ENCODE data around the gene IL12B. TPM values are rescaled to one million over a fixed set of nuclear protein-coding genes. Genes with fewer than 3 reads are reported as not detected.
"Not testable (repeated sequence)": the region's sequence is repeated elsewhere in the genome, so short reads cannot be mapped to it uniquely, and the experiment has no call there.

The IL12B gene
- total RNA-seq, 2 donors from 2014 or later: not detected

- Histone ChIP-seq H3K36me3 (no peaks in the 10 kb centered on the region), H3K4me1 (no peaks in the 10 kb centered on the region), H3K27me3 (no peaks in the 10 kb centered on the region), H3K9ac (ENCODE audit: low read depth in 2 of 2, low read length in 2 of 2) (no peak overlapping the region), H3K9me3 (no peaks in the 10 kb centered on the region), H3K4me3 (no peak overlapping the region), H3K27ac (no peak overlapping the region)
- intact Hi-C loops (cut with DNase I): no loop called here
- TF ChIP-seq CTCF (IDR thresholded peaks at IDR 0.05): no peak
- no peak for DNase-seq
Measured at GRCh38 chr5:159273923-159274322, 56.4 kb downstream of the IL12B start.

DNA sequence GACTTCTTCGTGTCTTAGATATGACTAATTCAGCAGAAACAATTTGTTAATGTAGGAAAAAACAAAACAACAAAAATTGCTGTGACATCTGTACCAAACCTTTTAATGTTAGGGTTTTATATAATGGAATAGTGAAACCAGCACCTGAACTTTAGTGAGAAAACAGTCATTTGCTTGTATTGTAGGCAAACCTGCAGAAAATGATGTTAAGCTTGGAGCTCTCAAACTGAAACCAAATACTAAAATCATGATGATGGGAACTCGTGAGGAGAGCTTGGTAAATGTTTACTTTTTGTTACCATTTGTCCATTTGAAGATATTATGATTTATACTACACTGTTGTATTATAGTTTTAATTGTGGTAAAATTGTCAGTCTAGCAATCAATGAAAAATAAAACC lies 60.6 kb downstream of the IL12B start:
- TF ChIP-seq CTCF (IDR thresholded peaks at IDR 0.05): no peak

DNA sequence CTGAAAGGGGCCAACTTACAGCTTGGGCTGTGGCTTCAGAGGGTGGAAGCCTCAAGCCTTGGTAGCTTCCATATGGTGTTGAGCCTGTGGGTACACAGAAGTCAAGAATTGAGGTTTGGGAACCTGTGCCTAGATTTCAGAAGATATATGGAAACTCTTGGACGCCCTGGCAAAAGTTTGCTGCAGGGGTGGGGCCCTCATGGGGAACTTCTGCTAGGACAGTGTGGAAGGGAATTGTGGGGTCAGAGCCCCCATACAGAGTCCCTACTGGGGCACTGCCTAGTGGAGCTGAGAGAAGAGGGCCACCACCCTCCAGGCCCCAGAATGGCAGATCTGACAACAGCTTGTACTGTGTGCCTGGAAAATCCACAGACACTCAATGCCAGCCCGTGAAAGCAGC lies 63.5 kb downstream of the IL12B start:
- intact Hi-C loops (cut with DNase I); H3K9ac ChIP-seq (ENCODE audit: low read depth in 2 of 2, low read length in 2 of 2); H3K9me3 ChIP-seq; H3K27ac ChIP-seq; H3K4me3 ChIP-seq; H3K36me3 ChIP-seq; DNase-seq; H3K4me1 ChIP-seq; H3K27me3 ChIP-seq: not testable (repeated sequence)

More for the DNA sequence above, 60.6 kb downstream of the IL12B start:
- DNase-seq: no peak
- no peaks in the 10 kb centered on the region for H3K27me3 ChIP-seq
- no peak overlapping the region for H3K4me3 ChIP-seq
- intact Hi-C loops (cut with DNase I): no loop called here
- H3K9me3 ChIP-seq: no peaks in the 10 kb centered on the region
- H3K9ac ChIP-seq (ENCODE audit: low read depth in 2 of 2, low read length in 2 of 2): no peak overlapping the region
- no peaks in the 10 kb centered on the region for H3K36me3 ChIP-seq
- no peaks in the 10 kb centered on the region for H3K4me1 ChIP-seq
- H3K27ac ChIP-seq: no peak overlapping the region

Other genes starting within 250 kb of the IL12B start
- 1 to 10 TPM; 1.5 to 4.8 TPM for gene EBF1, start 230.6 kb downstream of the IL12B start, total RNA-seq
- gene RNF145, start 120.9 kb downstream of the IL12B start, total RNA-seq: 10 to 100 TPM; 58.8 to 92.3 TPM
- gene UBLCP1, start 67.2 kb downstream of the IL12B start, total RNA-seq: 10 to 100 TPM; 11.8 to 17.2 TPM